IMR-90 (cell line): ENCODE data around the gene MYH11. TPM values are rescaled to one million over a fixed set of nuclear protein-coding genes. Genes with fewer than 3 reads are reported as not detected.

Source experiments
- ATAC-seq: fragments of 200-7000 bp; cut with Tn5 transposase; 2 replicates; pipeline ENCODE4 v1.9.1; 2020; ENCODE audit warnings: low read depth, mild to moderate bottlenecking, moderate library complexity
- BruUV-seq: library from RNA; stranded (reverse); fragments of 400-500 nt; replicated peaks from 2 replicates; lab custom pipeline; 2021; lab: Mats Ljungman, UMichigan
- CTCF ChIA-PET: fragments of 300-600 bp; formaldehyde crosslinking; extraction: SDS; loops from one replicate; lab custom pipeline; 2021; ENCODE audit warnings: antibody characterized with exemption; lab: Yijun Ruan, JAX
- POLR2A ChIA-PET: fragments of 300-600 bp; sonication (Branson Sonifier 250); formaldehyde crosslinking; loops from one replicate; lab custom pipeline; 2022; ENCODE audit warnings: antibody characterized with exemption; ENCODE audit not compliant: unreplicated experiment; lab: Charles Lee
- DNase-seq: peaks from one replicate; pipeline ENCODE4 v3.0.0; 2013
- H2AFZ ChIP-seq: replicated peaks from 2 replicates; pipeline ENCODE3; 2013; ENCODE audit warnings: low read length, mild to moderate bottlenecking; ENCODE audit not compliant: poor library complexity
- H2AK5ac ChIP-seq: 2 replicates; pipeline ENCODE4 v1.6.1; 2013; ENCODE audit warnings: low read depth, low read length, inconsistent platforms
- H2AK9ac ChIP-seq: replicated peaks from 2 replicates; pipeline ENCODE3; 2013; ENCODE audit warnings: mild to moderate bottlenecking, low read depth, low read length, moderate library complexity; ENCODE audit not compliant: poor library complexity
- H2BK120ac ChIP-seq: 2 replicates; pipeline ENCODE4 v1.6.1; 2013; ENCODE audit warnings: low read depth, low read length, inconsistent platforms
- H2BK15ac ChIP-seq: 3 replicates; pipeline ENCODE4 v1.6.1; 2013; ENCODE audit warnings: low read depth, low read length, inconsistent platforms
- H2BK20ac ChIP-seq: 2 replicates; pipeline ENCODE4 v1.6.1; 2013; ENCODE audit warnings: low read depth, mild to moderate bottlenecking, inconsistent platforms, low read length, moderate library complexity
- H2BK5ac ChIP-seq: 2 replicates; pipeline ENCODE4 v1.6.1; 2013; ENCODE audit warnings: mild to moderate bottlenecking, low read depth, low read length, inconsistent platforms; ENCODE audit not compliant: poor library complexity, severe bottlenecking
- H3K14ac ChIP-seq: replicated peaks from 2 replicates; pipeline ENCODE4 v1.6.1; 2013; ENCODE audit warnings: low read depth, low read length, inconsistent platforms
- H3K18ac ChIP-seq: 2 replicates; pipeline ENCODE4 v1.6.1; 2013; ENCODE audit warnings: low read depth, low read length, control low read depth
- H3K23ac ChIP-seq: 2 replicates; pipeline ENCODE4 v1.6.1; 2013; ENCODE audit warnings: low read depth, low read length, inconsistent platforms
- H3K27ac ChIP-seq: 2 replicates; pipeline ENCODE4 v1.5.1; 2013; ENCODE audit warnings: mild to moderate bottlenecking, control low read depth, low read length; ENCODE audit not compliant: insufficient read depth
- H3K27me3 ChIP-seq: 2 replicates; pipeline ENCODE4 v1.6.1; 2013; ENCODE audit warnings: low read length; ENCODE audit not compliant: control insufficient read depth, insufficient read depth
- H3K36me3 ChIP-seq: 2 replicates; pipeline ENCODE4 v1.6.1; 2013; ENCODE audit warnings: low read length, mixed read lengths; ENCODE audit not compliant: control insufficient read depth, insufficient read depth
- H3K4ac ChIP-seq: 2 replicates; pipeline ENCODE4 v1.6.1; 2013; ENCODE audit warnings: low read depth, low read length, inconsistent platforms
- H3K4me1 ChIP-seq: 2 replicates; pipeline ENCODE4 v1.6.1; 2013; ENCODE audit warnings: low read length, mixed read lengths; ENCODE audit not compliant: control insufficient read depth, insufficient read depth
- H3K4me2 ChIP-seq: 2 replicates; pipeline ENCODE4 v1.6.1; 2013; ENCODE audit warnings: low read depth, mild to moderate bottlenecking, control low read depth, low read length, moderate library complexity
- H3K4me3 ChIP-seq: 2 replicates; pipeline ENCODE4 v1.5.1; 2013; ENCODE audit warnings: low read depth, mild to moderate bottlenecking, control low read depth, low read length, moderate library complexity; ENCODE audit not compliant: insufficient read depth
- H3K56ac ChIP-seq: 2 replicates; pipeline ENCODE4 v1.6.1; 2013; ENCODE audit warnings: low read length, inconsistent platforms; ENCODE audit not compliant: insufficient read depth; ENCODE audit errors: extremely low read depth
- H3K79me1 ChIP-seq, 2 experiments: 2 replicates each; pipeline ENCODE4 v1.6.1; 2013; ENCODE audit warnings: low read length in 2 of 2, inconsistent platforms in 1 of 2, low read depth in 1 of 2
- H3K9ac ChIP-seq: 2 replicates; pipeline ENCODE4 v1.6.1; 2013; ENCODE audit warnings: low read depth, low read length, control low read depth
- H3K9me1 ChIP-seq: 2 replicates; pipeline ENCODE4 v1.6.1; 2013; ENCODE audit warnings: low read length, inconsistent platforms; ENCODE audit not compliant: insufficient read depth
- H3K9me3 ChIP-seq: 2 replicates; pipeline ENCODE4 v1.6.1; 2013; ENCODE audit warnings: low read length; ENCODE audit not compliant: control insufficient read depth, insufficient read depth
- H4K20me1 ChIP-seq: 2 replicates; pipeline ENCODE4 v1.6.1; 2013; ENCODE audit warnings: low read length, inconsistent platforms; ENCODE audit not compliant: insufficient read depth
- H4K5ac ChIP-seq: 2 replicates; pipeline ENCODE4 v1.6.1; 2013; ENCODE audit warnings: mild to moderate bottlenecking, low read depth, low read length, control low read depth
- H4K8ac ChIP-seq, 2 experiments: 2 replicates each; pipeline ENCODE4 v1.6.1; 2013; ENCODE audit warnings: low read depth in 2 of 2, low read length in 2 of 2, control low read depth in 1 of 2, inconsistent platforms in 1 of 2
- H4K91ac ChIP-seq: 2 replicates; pipeline ENCODE4 v1.6.1; 2013; ENCODE audit warnings: low read depth, low read length, inconsistent platforms; ENCODE audit not compliant: insufficient read depth
- BHLHE40 ChIP-seq: fragments of 150-350 bp; IDR thresholded peaks from 2 replicates; pipeline ENCODE4 v1.6.1; 2016; ENCODE audit warnings: mild to moderate bottlenecking, low read depth, low read length
- CEBPB ChIP-seq: IDR thresholded peaks from 2 replicates; pipeline ENCODE4 v1.6.1; 2012; ENCODE audit warnings: low read depth, low read length, improper control_type of control experiment
- CHD1 ChIP-seq: IDR thresholded peaks from 2 replicates; pipeline ENCODE4 v1.6.1; 2012; ENCODE audit warnings: low read depth, low read length, improper control_type of control experiment
- FOS ChIP-seq: fragments of 150-350 bp; IDR thresholded peaks from 2 replicates; pipeline ENCODE4 v1.6.1; 2016; ENCODE audit warnings: low read depth, low read length
- MAFK ChIP-seq: IDR thresholded peaks from 2 replicates; pipeline ENCODE4 v1.6.1; 2012; ENCODE audit warnings: low read depth, low read length, improper control_type of control experiment
- MAZ ChIP-seq: IDR thresholded peaks from 2 replicates; pipeline ENCODE4 v1.6.1; 2012; ENCODE audit warnings: low read depth, mild to moderate bottlenecking, low read length, improper control_type of control experiment, moderate library complexity, borderline replicate concordance
- MXI1 ChIP-seq: IDR thresholded peaks from 2 replicates; pipeline ENCODE4 v1.6.1; 2012; ENCODE audit warnings: low read depth, mild to moderate bottlenecking, low read length, moderate library complexity, borderline replicate concordance
- NFE2L2 ChIP-seq: fragments of 150-350 bp; IDR thresholded peaks from 2 replicates; pipeline ENCODE4 v1.6.1; 2016; ENCODE audit warnings: low read depth, mild to moderate bottlenecking, low read length
- POLR2A ChIP-seq: IDR thresholded peaks from 2 replicates; pipeline ENCODE4 v1.6.1; 2012; ENCODE audit warnings: mild to moderate bottlenecking, low read depth, low read length
- RAD21 ChIP-seq: IDR thresholded peaks from 2 replicates; pipeline ENCODE4 v1.6.1; 2012; ENCODE audit warnings: low read length, improper control_type of control experiment
- RCOR1 ChIP-seq: IDR thresholded peaks from 2 replicates; pipeline ENCODE4 v1.6.1; 2012; ENCODE audit warnings: mild to moderate bottlenecking, low read length, improper control_type of control experiment; ENCODE audit not compliant: insufficient replicate concordance
- RFX5 ChIP-seq: IDR thresholded peaks from 2 replicates; pipeline ENCODE4 v1.8.0; 2012; ENCODE audit warnings: low read depth, mild to moderate bottlenecking, low read length, moderate library complexity
- SMC3 ChIP-seq: fragments of 150-350 bp; IDR thresholded peaks from 2 replicates; pipeline ENCODE4 v1.6.1; 2016; ENCODE audit warnings: low read depth, mild to moderate bottlenecking, antibody characterized with exemption, low read length, moderate library complexity
- WGBS, 2 experiments: methylation state at CpG; one replicate each; pipeline versions ENCODE4 v1.1.5 to v1.1.7; 2013; ENCODE audit warnings: missing lambda C conversion rate in 2 of 2; ENCODE audit not compliant: insufficient read length in 1 of 2; ENCODE audit errors: extremely low coverage in 2 of 2; 5-methylcytosine and 5-hydroxymethylcytosine counted together
- dilution Hi-C: fragments of 300-500 bp; cut with HindIII; formaldehyde crosslinking; loops from one replicate; pipeline ENCODE4 v1.14.3; 2018; ENCODE audit warnings: low sequenced_read_pairs; ENCODE audit not compliant: unreplicated experiment
- in situ Hi-C: fragments of 300-500 bp; cut with MboI; formaldehyde crosslinking; loops from 3 replicates; pipeline ENCODE4 v1.14.3; 2019; ENCODE audit warnings: low sequenced_read_pairs, inconsistent platforms, mixed read lengths
- intact Hi-C: fragments of 100-400 bp; cut with micrococcal nuclease; formaldehyde crosslinking; loops from 2 replicates; pipeline ENCODE4 v1.10.0; 2022
- polyA plus RNA-seq, 3 experiments: library from polyadenylated mRNA; depleted of rRNA; stranded (reverse); fragments of >200 nt; gene quantifications; 2 replicates each; pipeline ENCODE4 v1.2.3, GENCODE V29; 2012; ENCODE audit warnings: low replicate concordance in 1 of 3
- total RNA-seq: library from RNA; depleted of rRNA; stranded (reverse); fragments of >200 nt; gene quantifications from 2 replicates; pipeline ENCODE4 v1.2.3, GENCODE V29; 2012
- TF ChIP-seq, protein P1 (sequence below): conservative IDR thresholded peaks from 2 replicates; pipeline ENCODE4 v1.5.1; 2012; ENCODE audit warnings: mild to moderate bottlenecking, low read depth, low read length, improper control_type of control experiment
- TF ChIP-seq, protein P2 (sequence below): fragments of 150-350 bp; IDR thresholded peaks from 2 replicates; pipeline ENCODE4 v1.6.1; 2016; ENCODE audit warnings: low read depth, mild to moderate bottlenecking, low read length, moderate library complexity, borderline replicate concordance
- TF ChIP-seq, protein P3 (sequence below): fragments of 150-350 bp; IDR thresholded peaks from 2 replicates; pipeline ENCODE4 v1.6.1; 2017; ENCODE audit warnings: mild to moderate bottlenecking, antibody characterized with exemption, low read length, low read depth

Gene MYH11
- total and polyA plus RNA-seq, 2 of the 4 experiments (the other 2 are of a cell fraction): under 0.01 to 0.12 TPM

DNA sequence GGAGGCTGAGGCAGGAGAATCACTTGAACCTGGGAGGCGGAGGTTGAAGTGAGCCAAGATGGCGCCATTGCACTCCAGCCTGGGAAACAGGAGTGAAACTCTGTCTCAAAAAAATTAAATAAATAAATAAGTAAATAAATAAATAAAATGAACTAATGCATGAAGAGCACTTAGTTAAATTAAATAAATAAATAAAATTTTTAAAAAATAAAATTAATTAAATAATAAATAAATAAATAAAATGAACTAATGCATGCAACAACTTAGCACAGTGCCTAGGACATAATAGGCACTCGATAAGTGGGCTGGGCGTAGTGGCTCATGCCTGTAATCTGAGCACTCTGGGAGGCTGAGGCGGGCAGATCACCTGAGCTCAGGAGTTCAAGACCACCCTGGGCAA is 47.1 kb upstream of the MYH11 start:
- no peak overlapping the region for H4K5ac ChIP-seq
- no peak overlapping the region for H3K23ac ChIP-seq
- dilution Hi-C loops: no loop called here
- WGBS, 2 experiments: no CpG with 5 or more reads among the region's 5 CpGs
- no peak overlapping the region for H3K18ac ChIP-seq
- no peaks in the 10 kb centered on the region for H4K20me1 ChIP-seq
- in situ Hi-C loops: no loop called here
- no peaks in the 10 kb centered on the region for H3K36me3 ChIP-seq
- POLR2A ChIA-PET: no interaction called here
- H3K79me1 ChIP-seq: no peaks in the 10 kb centered on the region
- H3K9me1 ChIP-seq: peaks cover 10% of the 10 kb centered on the region; the same call in 1 of the 2 replicates
- H2AFZ ChIP-seq: no peak overlapping the region
- no peak overlapping the region for H4K8ac ChIP-seq
- no peak overlapping the region for H4K91ac ChIP-seq
- peaks cover 7% of the 10 kb centered on the region for H3K4me1 ChIP-seq
- TF ChIP-seq CHD1 (no peak), MAZ (no peak), FOS (no peak), MXI1 (no peak), NFE2L2 (no peak), CEBPB (no peak), RAD21 (no peak), RCOR1 (no peak), RFX5 (no peak), BHLHE40 (no peak), MAFK (no peak), POLR2A (no peak), SMC3 (no peak)
- TF ChIP-seq, protein P1, sequence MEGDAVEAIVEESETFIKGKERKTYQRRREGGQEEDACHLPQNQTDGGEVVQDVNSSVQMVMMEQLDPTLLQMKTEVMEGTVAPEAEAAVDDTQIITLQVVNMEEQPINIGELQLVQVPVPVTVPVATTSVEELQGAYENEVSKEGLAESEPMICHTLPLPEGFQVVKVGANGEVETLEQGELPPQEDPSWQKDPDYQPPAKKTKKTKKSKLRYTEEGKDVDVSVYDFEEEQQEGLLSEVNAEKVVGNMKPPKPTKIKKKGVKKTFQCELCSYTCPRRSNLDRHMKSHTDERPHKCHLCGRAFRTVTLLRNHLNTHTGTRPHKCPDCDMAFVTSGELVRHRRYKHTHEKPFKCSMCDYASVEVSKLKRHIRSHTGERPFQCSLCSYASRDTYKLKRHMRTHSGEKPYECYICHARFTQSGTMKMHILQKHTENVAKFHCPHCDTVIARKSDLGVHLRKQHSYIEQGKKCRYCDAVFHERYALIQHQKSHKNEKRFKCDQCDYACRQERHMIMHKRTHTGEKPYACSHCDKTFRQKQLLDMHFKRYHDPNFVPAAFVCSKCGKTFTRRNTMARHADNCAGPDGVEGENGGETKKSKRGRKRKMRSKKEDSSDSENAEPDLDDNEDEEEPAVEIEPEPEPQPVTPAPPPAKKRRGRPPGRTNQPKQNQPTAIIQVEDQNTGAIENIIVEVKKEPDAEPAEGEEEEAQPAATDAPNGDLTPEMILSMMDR: no peak
- TF ChIP-seq, protein P2, sequence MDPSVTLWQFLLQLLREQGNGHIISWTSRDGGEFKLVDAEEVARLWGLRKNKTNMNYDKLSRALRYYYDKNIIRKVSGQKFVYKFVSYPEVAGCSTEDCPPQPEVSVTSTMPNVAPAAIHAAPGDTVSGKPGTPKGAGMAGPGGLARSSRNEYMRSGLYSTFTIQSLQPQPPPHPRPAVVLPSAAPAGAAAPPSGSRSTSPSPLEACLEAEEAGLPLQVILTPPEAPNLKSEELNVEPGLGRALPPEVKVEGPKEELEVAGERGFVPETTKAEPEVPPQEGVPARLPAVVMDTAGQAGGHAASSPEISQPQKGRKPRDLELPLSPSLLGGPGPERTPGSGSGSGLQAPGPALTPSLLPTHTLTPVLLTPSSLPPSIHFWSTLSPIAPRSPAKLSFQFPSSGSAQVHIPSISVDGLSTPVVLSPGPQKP: no peak
- TF ChIP-seq, protein P3, sequence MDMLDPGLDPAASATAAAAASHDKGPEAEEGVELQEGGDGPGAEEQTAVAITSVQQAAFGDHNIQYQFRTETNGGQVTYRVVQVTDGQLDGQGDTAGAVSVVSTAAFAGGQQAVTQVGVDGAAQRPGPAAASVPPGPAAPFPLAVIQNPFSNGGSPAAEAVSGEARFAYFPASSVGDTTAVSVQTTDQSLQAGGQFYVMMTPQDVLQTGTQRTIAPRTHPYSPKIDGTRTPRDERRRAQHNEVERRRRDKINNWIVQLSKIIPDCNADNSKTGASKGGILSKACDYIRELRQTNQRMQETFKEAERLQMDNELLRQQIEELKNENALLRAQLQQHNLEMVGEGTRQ: no peak
- H2BK5ac ChIP-seq: no peak overlapping the region
- H2AK5ac ChIP-seq: no peak overlapping the region
- H3K4me2 ChIP-seq: no peak overlapping the region
- no peak overlapping the region for H2AK9ac ChIP-seq
- H3K9ac ChIP-seq: no peak overlapping the region
- H3K27me3 ChIP-seq: no peaks in the 10 kb centered on the region
- no peaks in the 10 kb centered on the region for H3K9me3 ChIP-seq
- no peak for DNase-seq
- no peak overlapping the region for H2BK20ac ChIP-seq
- no peak overlapping the region for H3K27ac ChIP-seq
- intact Hi-C loops: no loop called here
- no peak overlapping the region for H3K4ac ChIP-seq
- no peak overlapping the region for H2BK120ac ChIP-seq
- H3K14ac ChIP-seq: no peak overlapping the region
- H2BK15ac ChIP-seq: no peak overlapping the region
- no peak overlapping the region for H3K56ac ChIP-seq
- CTCF ChIA-PET: no interaction called here
- H3K4me3 ChIP-seq: no peak overlapping the region
- BruUV-seq: no TSS peak
- no peak for ATAC-seq
